Sigmoid colon (tissue), 7 donors: ENCODE results near the gene TEDC1. TPM values are rescaled to one million over a fixed set of nuclear protein-coding genes. Genes with fewer than 3 reads are reported as not detected.

Experiments used
- DNase-seq: peaks from one replicate; pipeline ENCODE4 v3.0.0-alpha.2; 2019
- H3K27ac ChIP-seq, 4 donors: fragments of 200-600 bp; sonication (generic); one replicate each; pipeline ENCODE4 v1.5.1; 2016 to 2019; ENCODE audit warnings: mild to moderate bottlenecking in 1 of 4
- H3K27me3 ChIP-seq, 3 donors: fragments of 200-600 bp; sonication (generic); one replicate each; pipeline ENCODE4 v1.5.1; 2019; ENCODE audit warnings: mild to moderate bottlenecking in 1 of 3
- H3K36me3 ChIP-seq, 4 donors: fragments of 200-600 bp; sonication (generic); one replicate each; pipeline ENCODE4 v1.5.1; 2016 to 2019
- H3K4me1 ChIP-seq, 4 donors: fragments of 200-600 bp; sonication (generic); one replicate each; pipeline ENCODE4 v1.5.1; 2017 to 2019
- H3K4me3 ChIP-seq, 4 donors: fragments of 200-600 bp; sonication (generic); one replicate each; pipeline ENCODE4 v1.5.1; 2017 to 2019; ENCODE audit warnings: mild to moderate bottlenecking in 2 of 4, moderate library complexity in 1 of 4
- H3K9me3 ChIP-seq, 4 donors: fragments of 200-600 bp in 3 of 4; sonication (generic) in 3 of 4; one replicate each; pipeline versions ENCODE4 v1.5.1 to v1.6.1; 2013 to 2019
- CTCF ChIP-seq, 4 experiments: fragments of 450-650 bp in 3 of 4; fragments of 200-600 bp in 1 of 4; IDR thresholded peaks; one replicate each; pipeline ENCODE4 v1.5.1; 2016 to 2019; ENCODE audit warnings: antibody characterized with exemption in 4 of 4, mild to moderate bottlenecking in 3 of 4, moderate library complexity in 2 of 4
- EP300 ChIP-seq, 4 donors: sonication (generic); formaldehyde crosslinking; IDR thresholded peaks; one replicate each; pipeline ENCODE4 v1.6.1; 2017; ENCODE audit warnings: antibody characterized with exemption in 4 of 4
- POLR2A ChIP-seq, 2 donors: fragments of 450-650 bp; IDR thresholded peaks; one replicate each; pipeline ENCODE4 v1.6.1; 2016; ENCODE audit warnings: antibody characterized with exemption in 2 of 2, mild to moderate bottlenecking in 2 of 2, moderate library complexity in 2 of 2
- POLR2AphosphoS5 ChIP-seq, 4 donors: sonication (generic); formaldehyde crosslinking; IDR thresholded peaks; one replicate each; pipeline ENCODE4 v1.6.1; 2017; ENCODE audit warnings: antibody characterized with exemption in 4 of 4
- WGBS, 2 donors: extraction: QIAGEN DNeasy Blood & Tissue Kit; methylation state at CpG; one replicate each; pipeline ENCODE4 v1.1.7; 2013; 5-methylcytosine and 5-hydroxymethylcytosine counted together
- intact Hi-C: fragments of 100-400 bp; cut with DNase I; formaldehyde crosslinking; loops from one replicate; pipeline ENCODE4 v1.15.1; 2023
- polyA plus RNA-seq, 3 donors: library from polyadenylated mRNA; stranded (reverse); fragments of 200-250 nt; gene quantifications; one replicate each; pipeline ENCODE4 v1.2.3, GENCODE V29; 2013
- total RNA-seq, 4 donors: library from RNA; depleted of rRNA; stranded (reverse); fragments of >200 nt; gene quantifications; one replicate each; pipeline ENCODE4 v1.1.0, GENCODE V29; 2016
- donor health status: healthy with polysubstance abuse.
- donor health status: Bipolar disorder and iron deficiency.
- donor health status: healthy.

TEDC1 gene
- total and polyA plus RNA-seq, 7 donors: 0.16 to 36.0 (median 5.2) TPM

GRCh38 chr14:105472486-105472991, 18.5 kb upstream of the TEDC1 start:
- Histone ChIP-seq H3K27ac (peak overlapping the region; percentile 48 to 89 (median 80)), H3K9me3 (no peaks in the 10 kb centered on the region), H3K4me3 (no peak overlapping the region), H3K27me3 (peaks cover 3 to 45% (median 9%) of the 10 kb centered on the region in 3 donors), H3K36me3 (peaks cover 0 to 29% (median 12%) of the 10 kb centered on the region in 4 donors), H3K4me1 (peaks cover 0 to 74% (median 69%) of the 10 kb centered on the region in 4 donors)
- TF ChIP-seq POLR2A (IDR thresholded peaks at IDR 0.05) (no peak), POLR2AphosphoS5 (IDR thresholded peaks at IDR 0.05) (no peak), EP300 (IDR thresholded peaks at IDR 0.05) (no peak), CTCF (IDR thresholded peaks at IDR 0.05) (no peak)
- no peak for DNase-seq
- 29 to 68% methylated on average over 12 of the region's 12 CpGs for WGBS, 2 donors
- intact Hi-C loops: loop anchor here (10.0 kb wide), 1 partner anchor 52 kb away; the partner anchor contains the start of gene TMEM121

DNA sequence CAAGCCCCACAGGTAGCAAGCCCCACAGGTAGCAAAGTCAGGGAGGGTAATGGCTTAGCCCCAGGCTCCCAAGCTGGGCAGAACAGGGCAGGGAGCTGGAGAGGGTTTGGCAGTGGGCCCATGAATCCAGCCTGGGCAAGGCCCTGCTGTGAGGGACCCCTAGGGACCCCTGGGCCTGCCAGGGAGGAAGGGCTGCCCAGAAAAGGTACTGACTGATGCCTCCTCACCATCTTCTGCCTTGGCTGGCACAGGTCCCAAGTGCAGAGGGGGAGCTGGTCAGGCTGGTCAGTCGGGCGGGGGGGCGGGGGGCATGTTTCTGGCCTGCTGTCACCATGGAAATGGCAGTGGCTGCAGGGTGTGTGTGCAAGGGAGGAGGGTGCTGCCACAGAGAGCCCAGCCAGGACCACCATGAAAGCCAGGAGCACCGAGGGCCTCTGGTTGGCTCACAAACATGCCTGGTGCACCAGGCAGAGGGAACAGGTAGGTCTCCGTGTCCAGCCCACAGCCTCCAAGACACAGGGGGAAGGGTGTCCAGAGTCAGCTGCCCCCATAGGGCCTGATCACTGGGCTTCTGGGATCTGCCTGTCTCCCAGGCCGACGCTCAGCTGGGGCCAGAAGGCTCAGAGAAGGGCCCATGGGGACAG, 17.9 kb upstream of the TEDC1 start:
- no peak for DNase-seq
- no peaks in the 10 kb centered on the region for H3K9me3 ChIP-seq
- peaks cover 3 to 49% (median 9%) of the 10 kb centered on the region in 3 donors for H3K27me3 ChIP-seq
- TF ChIP-seq POLR2AphosphoS5 (IDR thresholded peaks at IDR 0.05) (no peak), EP300 (IDR thresholded peaks at IDR 0.05) (no peak), CTCF (IDR thresholded peaks at IDR 0.05) (no peak), POLR2A (IDR thresholded peaks at IDR 0.05) (no peak)
- 8 to 36% methylated on average over 7 of the region's 7 CpGs for WGBS, 2 donors
- peaks cover 0 to 23% (median 10%) of the 10 kb centered on the region in 4 donors for H3K36me3 ChIP-seq
- H3K4me3 ChIP-seq: peak overlapping the region in 1 of 4 donors; percentile 96
- H3K27ac ChIP-seq: peak overlapping the region; percentile 77 to 89 (median 80)
- intact Hi-C loops: loop anchor here (10.0 kb wide), 1 partner anchor 52 kb away; the partner anchor contains the start of gene TMEM121
- peaks cover 0 to 73% (median 67%) of the 10 kb centered on the region in 4 donors for H3K4me1 ChIP-seq

DNA sequence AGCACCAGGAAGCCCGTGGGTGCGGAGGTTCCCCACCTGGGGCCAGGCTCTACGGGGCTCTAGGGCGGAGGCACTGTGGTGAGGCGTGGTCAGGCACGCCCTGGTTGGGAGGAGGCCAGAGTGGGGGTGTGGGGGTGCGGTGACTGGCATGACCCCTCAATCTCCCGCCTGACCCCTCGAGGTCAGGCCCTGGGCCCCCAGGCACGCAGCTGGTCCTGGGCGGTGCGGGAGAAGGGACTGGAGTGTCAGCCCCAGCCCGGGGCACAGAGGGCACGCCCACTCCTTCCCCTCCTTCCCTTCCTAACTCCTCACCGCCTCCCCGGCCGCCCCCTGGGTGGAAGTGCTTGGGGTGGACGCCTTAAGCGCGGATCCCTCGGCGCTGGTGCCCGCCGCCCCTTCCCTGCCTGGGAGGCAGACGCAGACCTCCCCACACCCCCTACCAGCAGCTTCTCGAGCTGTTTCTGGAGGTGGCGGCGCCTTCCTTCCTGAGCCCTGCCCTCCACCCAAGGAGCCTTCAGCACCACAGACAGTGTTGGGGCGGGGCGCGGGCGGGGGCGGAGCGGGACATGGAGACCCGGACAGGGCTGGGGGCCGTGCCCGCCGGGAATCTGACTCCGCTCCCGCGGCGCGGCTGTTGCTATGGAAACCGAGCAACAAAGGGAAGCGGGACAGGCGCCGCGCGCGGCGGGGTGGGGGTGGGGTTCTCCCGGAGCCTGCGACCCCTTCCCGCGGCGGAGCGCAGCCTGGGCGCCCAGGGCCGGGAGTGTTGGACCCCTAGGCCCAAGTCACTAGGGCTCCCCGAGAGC, 17.2 kb upstream of the TEDC1 start:
- Histone ChIP-seq H3K9me3 (no peaks in the 10 kb centered on the region), H3K4me1 (peaks cover 0 to 66% (median 61%) of the 10 kb centered on the region in 4 donors)
- WGBS, 2 donors: 1% methylated on average over 60 of the region's 60 CpGs

GRCh38 chr14:105474483-105475268, 16.4 kb upstream of the TEDC1 start, which contains the start of gene CRIP2:
Gene CRIP2, plus strand, starts transcription at chr14:105474821. Its CDS starts 42 bp downstream, at chr14:105474863.
- Histone ChIP-seq H3K36me3 (peaks cover 0 to 13% (median 6%) of the 10 kb centered on the region in 4 donors), H3K4me1 (peaks cover 0 to 64% (median 59%) of the 10 kb centered on the region in 4 donors), H3K9me3 (no peaks in the 10 kb centered on the region), H3K27me3 (peaks cover 3 to 61% (median 9%) of the 10 kb centered on the region in 3 donors), H3K27ac (peak within 1 kb of the TSS; percentile 77 to 92 (median 82)), H3K4me3 (peak within 1 kb of the TSS; percentile 36 to 96 (median 64))
- TF ChIP-seq POLR2A (IDR thresholded peaks at IDR 0.05): no peak
- peak in 3 of 4 donors; percentile 53 to 66 (median 65) for TF ChIP-seq POLR2AphosphoS5 (IDR thresholded peaks at IDR 0.05)
- no peak for TF ChIP-seq CTCF (IDR thresholded peaks at IDR 0.05)
- TF ChIP-seq EP300 (IDR thresholded peaks at IDR 0.05): no peak
- WGBS, 2 donors: 1% methylated on average over 118 of the region's 118 CpGs
- intact Hi-C loops: loop anchor here (10.0 kb wide), 1 partner anchor 50 kb away; the partner anchor contains the start of gene TMEM121
- no peak for DNase-seq

More for the DNA sequence above, 17.2 kb upstream of the TEDC1 start:
- Histone ChIP-seq H3K4me3 (peak overlapping the region; percentile 36 to 96 (median 64)), H3K27me3 (peaks cover 3 to 56% (median 9%) of the 10 kb centered on the region in 3 donors), H3K27ac (peak overlapping the region; percentile 77 to 89 (median 80)), H3K36me3 (peaks cover 0 to 17% (median 8%) of the 10 kb centered on the region in 4 donors)
- TF ChIP-seq POLR2A (IDR thresholded peaks at IDR 0.05): no peak
- peak in 1 of 4 donors; percentile 26 for TF ChIP-seq POLR2AphosphoS5 (IDR thresholded peaks at IDR 0.05)
- intact Hi-C loops: loop anchor here (10.0 kb wide), 1 partner anchor 51 kb away; the partner anchor contains the start of gene TMEM121
- peak; percentile 92 for DNase-seq
